GM12878 (cell line): ENCODE measurements around the gene PML. TPM values are rescaled to one million over a fixed set of nuclear protein-coding genes. Genes with fewer than 3 reads are reported as not detected.

Source experiments
- polyA plus RNA-seq, 11 experiments: library from polyadenylated mRNA; depleted of rRNA in 4 of 11; unstranded in 6 of 11; stranded (reverse) in 5 of 11; fragments of >200 nt; fragmentation: Nextera tagmentation in 4 of 11; fragmentation: Illumina TruSeq in 1 of 11; extraction: Ambion mirVana in 4 of 11; extraction: Trizol in 1 of 11; gene quantifications; 1 replicate in 1 of 11; 2 replicates in 10 of 11; pipeline versions ENCODE4 v1.2.1 to v1.2.3, GENCODE V29; 2011 to 2016; ENCODE audit warnings: inconsistent platforms in 2 of 11, missing spikeins in 2 of 11, low read depth in 1 of 11
- small RNA-seq: library from RNA; depleted of rRNA; stranded (forward); fragments of <200 nt; gene quantifications from one replicate; pipeline ENCODE3, GENCODE V24; 2014
- total RNA-seq, 4 experiments: library from RNA; depleted of rRNA in 3 of 4; stranded (reverse); fragments of >200 nt in 3 of 4; fragmentation: Illumina TruSeq in 1 of 4; extraction: Trizol in 1 of 4; gene quantifications; 2 replicates each; pipeline versions ENCODE4 v1.2.1 to v1.2.3, GENCODE V29; 2013 to 2021

PML gene
- total and polyA plus RNA-seq, 10 of the 15 experiments (the other 5 are each of a cell fraction or from before 2014, with no cell fraction given) = 8.5 to 95.5 (median 30.8) TPM

Small RNA genes within 50 kb of the gene (small RNA-seq; reads per million reads assigned to genes)
- not detected for gene RN7SL429P

Other genes starting within 250 kb of the PML start
Only the 7 nearest of the 9 such genes appear.
- not detected in 2 replicates for gene TBC1D21, start 121.2 kb upstream of the PML start, total RNA-seq (2014; rRNA removed)
- gene TBC1D21, start 121.2 kb upstream of the PML start, total RNA-seq (2014; rRNA removed; fragmentation: Illumina TruSeq; extraction: Trizol) = not detected in 2 replicates
- not detected in 2 replicates for gene TBC1D21, start 121.2 kb upstream of the PML start, total RNA-seq (2021)
- not detected in 2 replicates for gene TBC1D21, start 121.2 kb upstream of the PML start, polyA plus RNA-seq (2011; rRNA removed)
- gene TBC1D21, start 121.2 kb upstream of the PML start, polyA plus RNA-seq (2014; fragmentation: Illumina TruSeq; extraction: Trizol) = not detected in 2 replicates
- not detected for gene TBC1D21, start 121.2 kb upstream of the PML start, polyA plus RNA-seq (2014; fragmentation: Nextera tagmentation; extraction: Ambion mirVana)
- gene TBC1D21, start 121.2 kb upstream of the PML start, polyA plus RNA-seq (2014; rRNA removed) = not detected in 2 replicates
- gene TBC1D21, start 121.2 kb upstream of the PML start, polyA plus RNA-seq (2016; fragmentation: Nextera tagmentation; extraction: Ambion mirVana) = not detected
- not detected in 2 replicates for gene LOXL1, start 68.3 kb upstream of the PML start, total RNA-seq (2014; rRNA removed)
- not detected in 2 replicates for gene LOXL1, start 68.3 kb upstream of the PML start, total RNA-seq (2014; rRNA removed; fragmentation: Illumina TruSeq; extraction: Trizol)
- 0.11 and 0.15 TPM in 2 replicates for gene LOXL1, start 68.3 kb upstream of the PML start, total RNA-seq (2021)
- not detected in 2 replicates for gene LOXL1, start 68.3 kb upstream of the PML start, polyA plus RNA-seq (2011; rRNA removed)
- not detected in 2 replicates for gene LOXL1, start 68.3 kb upstream of the PML start, polyA plus RNA-seq (2014; fragmentation: Illumina TruSeq; extraction: Trizol)
- gene LOXL1, start 68.3 kb upstream of the PML start, polyA plus RNA-seq (2014; fragmentation: Nextera tagmentation; extraction: Ambion mirVana) = not detected
- gene LOXL1, start 68.3 kb upstream of the PML start, polyA plus RNA-seq (2014; rRNA removed) = not detected in 2 replicates
- gene LOXL1, start 68.3 kb upstream of the PML start, polyA plus RNA-seq (2016; fragmentation: Nextera tagmentation; extraction: Ambion mirVana) = under 1 TPM in 1 of 2 experiments, not detected in 1; 0.07 TPM
- 12.0 and 12.2 TPM in 2 replicates for gene STOML1, start 2.4 kb upstream of the PML start, total RNA-seq (2014; rRNA removed)
- gene STOML1, start 2.4 kb upstream of the PML start, total RNA-seq (2014; rRNA removed; fragmentation: Illumina TruSeq; extraction: Trizol) = 4.6 TPM in 2 replicates
- gene STOML1, start 2.4 kb upstream of the PML start, total RNA-seq (2021) = 12.1 TPM in 2 replicates
- 2.0 and 4.2 TPM in 2 replicates for gene STOML1, start 2.4 kb upstream of the PML start, polyA plus RNA-seq (2011; rRNA removed)
- gene STOML1, start 2.4 kb upstream of the PML start, polyA plus RNA-seq (2014; fragmentation: Illumina TruSeq; extraction: Trizol) = 1.7 and 3.2 TPM in 2 replicates
- gene STOML1, start 2.4 kb upstream of the PML start, polyA plus RNA-seq (2014; fragmentation: Nextera tagmentation; extraction: Ambion mirVana) = under 1 TPM; 0.14 to 0.46 TPM
- gene STOML1, start 2.4 kb upstream of the PML start, polyA plus RNA-seq (2014; rRNA removed) = 12.5 and 13.6 TPM in 2 replicates
- 10 to 100 TPM; 13.2 to 13.6 TPM for gene STOML1, start 2.4 kb upstream of the PML start, polyA plus RNA-seq (2016; fragmentation: Nextera tagmentation; extraction: Ambion mirVana)
- not detected in 2 replicates for gene GOLGA6A, start 87.8 kb downstream of the PML start, total RNA-seq (2014; rRNA removed)
- gene GOLGA6A, start 87.8 kb downstream of the PML start, total RNA-seq (2014; rRNA removed; fragmentation: Illumina TruSeq; extraction: Trizol) = not detected in 2 replicates
- not detected in 2 replicates for gene GOLGA6A, start 87.8 kb downstream of the PML start, total RNA-seq (2021)
- gene GOLGA6A, start 87.8 kb downstream of the PML start, polyA plus RNA-seq (2011; rRNA removed) = not detected in 2 replicates
- not detected in 2 replicates for gene GOLGA6A, start 87.8 kb downstream of the PML start, polyA plus RNA-seq (2014; fragmentation: Illumina TruSeq; extraction: Trizol)
- not detected for gene GOLGA6A, start 87.8 kb downstream of the PML start, polyA plus RNA-seq (2014; fragmentation: Nextera tagmentation; extraction: Ambion mirVana)
- gene GOLGA6A, start 87.8 kb downstream of the PML start, polyA plus RNA-seq (2014; rRNA removed) = not detected in 2 replicates
- gene GOLGA6A, start 87.8 kb downstream of the PML start, polyA plus RNA-seq (2016; fragmentation: Nextera tagmentation; extraction: Ambion mirVana) = not detected
- gene ISLR2, start 135.9 kb downstream of the PML start, total RNA-seq (2014; rRNA removed) = 0.06 and 0.16 TPM in 2 replicates
- gene ISLR2, start 135.9 kb downstream of the PML start, total RNA-seq (2014; rRNA removed; fragmentation: Illumina TruSeq; extraction: Trizol) = 0.04 TPM in 1 of 2 replicates, not detected in the other
- gene ISLR2, start 135.9 kb downstream of the PML start, total RNA-seq (2021) = 0.21 and 0.37 TPM in 2 replicates
- not detected in 2 replicates for gene ISLR2, start 135.9 kb downstream of the PML start, polyA plus RNA-seq (2011; rRNA removed)
- gene ISLR2, start 135.9 kb downstream of the PML start, polyA plus RNA-seq (2014; fragmentation: Illumina TruSeq; extraction: Trizol) = 0.09 TPM in 1 of 2 replicates, not detected in the other
- not detected for gene ISLR2, start 135.9 kb downstream of the PML start, polyA plus RNA-seq (2014; fragmentation: Nextera tagmentation; extraction: Ambion mirVana)
- gene ISLR2, start 135.9 kb downstream of the PML start, polyA plus RNA-seq (2014; rRNA removed) = 0.10 and 0.30 TPM in 2 replicates
- under 1 TPM in 1 of 2 experiments, not detected in 1; 0.05 TPM for gene ISLR2, start 135.9 kb downstream of the PML start, polyA plus RNA-seq (2016; fragmentation: Nextera tagmentation; extraction: Ambion mirVana)
- gene ISLR, start 179.0 kb downstream of the PML start, total RNA-seq (2014; rRNA removed) = 0.62 and 1.1 TPM in 2 replicates
- gene ISLR, start 179.0 kb downstream of the PML start, total RNA-seq (2014; rRNA removed; fragmentation: Illumina TruSeq; extraction: Trizol) = 0.28 and 0.45 TPM in 2 replicates
- gene ISLR, start 179.0 kb downstream of the PML start, total RNA-seq (2021) = 1.3 and 1.7 TPM in 2 replicates
- 0.03 TPM in 1 of 2 replicates, not detected in the other for gene ISLR, start 179.0 kb downstream of the PML start, polyA plus RNA-seq (2011; rRNA removed)
- gene ISLR, start 179.0 kb downstream of the PML start, polyA plus RNA-seq (2014; fragmentation: Illumina TruSeq; extraction: Trizol) = 0.16 and 0.46 TPM in 2 replicates
- under 1 TPM; 0.05 to 0.13 TPM for gene ISLR, start 179.0 kb downstream of the PML start, polyA plus RNA-seq (2014; fragmentation: Nextera tagmentation; extraction: Ambion mirVana)
- gene ISLR, start 179.0 kb downstream of the PML start, polyA plus RNA-seq (2014; rRNA removed) = 0.92 and 1.1 TPM in 2 replicates
- 1 to 10 TPM in 1 of 2 experiments, under 1 TPM in 1; 0.91 to 1.8 TPM for gene ISLR, start 179.0 kb downstream of the PML start, polyA plus RNA-seq (2016; fragmentation: Nextera tagmentation; extraction: Ambion mirVana)
- 6.9 and 7.1 TPM in 2 replicates for gene STRA6, start 208.1 kb downstream of the PML start, total RNA-seq (2014; rRNA removed)
- 4.1 and 4.4 TPM in 2 replicates for gene STRA6, start 208.1 kb downstream of the PML start, total RNA-seq (2014; rRNA removed; fragmentation: Illumina TruSeq; extraction: Trizol)
- gene STRA6, start 208.1 kb downstream of the PML start, total RNA-seq (2021) = 9.7 and 10.0 TPM in 2 replicates
- 0.39 and 1.3 TPM in 2 replicates for gene STRA6, start 208.1 kb downstream of the PML start, polyA plus RNA-seq (2011; rRNA removed)
- 2.4 and 4.2 TPM in 2 replicates for gene STRA6, start 208.1 kb downstream of the PML start, polyA plus RNA-seq (2014; fragmentation: Illumina TruSeq; extraction: Trizol)
- gene STRA6, start 208.1 kb downstream of the PML start, polyA plus RNA-seq (2014; fragmentation: Nextera tagmentation; extraction: Ambion mirVana) = under 1 TPM; 0.31 to 0.62 TPM
- 8.8 and 10.8 TPM in 2 replicates for gene STRA6, start 208.1 kb downstream of the PML start, polyA plus RNA-seq (2014; rRNA removed)
- 10 to 100 TPM in 1 of 2 experiments, 1 to 10 TPM in 1; 8.8 to 10.4 TPM for gene STRA6, start 208.1 kb downstream of the PML start, polyA plus RNA-seq (2016; fragmentation: Nextera tagmentation; extraction: Ambion mirVana)